ENCODE data around the gene MIB1. TPM values are rescaled to one million over a fixed set of nuclear protein-coding genes. Genes with fewer than 3 reads are reported as not detected.
A peak's percentile ranks its signal among the peaks of the same experiment; 100 is the strongest.

MIB1 gene
- total RNA-seq, 4 donors from 2014 or later = 25.8 to 33.9 (median 28.4) TPM

GRCh38 chr18:21900605-21901352, 160.2 kb downstream of the MIB1 start:
- no peaks in the 10 kb centered on the region for H3K36me3 ChIP-seq
- no peak for DNase-seq (ENCODE audit: low spot score in 2 of 2)
- no peaks in the 10 kb centered on the region for H3K9me3 ChIP-seq
- TF ChIP-seq CTCF (IDR thresholded peaks at IDR 0.05) (no peak), EP300 (IDR thresholded peaks at IDR 0.05) (no peak), POLR2A (IDR thresholded peaks at IDR 0.05) (no peak)
- peaks cover 0 to 24% (median 0%) of the 10 kb centered on the region in 4 donors for H3K4me1 ChIP-seq
- 87 to 92% methylated on average over 12 of the region's 12 CpGs for WGBS, 2 donors
- no peak overlapping the region for H3K4me3 ChIP-seq
- H3K27ac ChIP-seq = no peak overlapping the region
- no peaks in the 10 kb centered on the region for H3K27me3 ChIP-seq

- H3K4me3 ChIP-seq = no peak overlapping the region
These were observed 160.9 kb downstream of the MIB1 start for GRCh38 chr18:21901423-21901945.

GRCh38 chr18:21903709-21904108, 163.1 kb downstream of the MIB1 start:
- no peak overlapping the region for H3K27ac ChIP-seq
- H3K36me3 ChIP-seq = no peaks in the 10 kb centered on the region
- TF ChIP-seq EP300 (IDR thresholded peaks at IDR 0.05) = no peak
- TF ChIP-seq CTCF (IDR thresholded peaks at IDR 0.05) = no peak
- TF ChIP-seq POLR2A (IDR thresholded peaks at IDR 0.05) = no peak
- DNase-seq (ENCODE audit: low spot score in 2 of 2) = no peak
- no peaks in the 10 kb centered on the region for H3K27me3 ChIP-seq
- WGBS, 2 donors = 54 to 57% methylated on average over 6 of the region's 6 CpGs
- H3K4me1 ChIP-seq = peaks cover 0 to 17% (median 0%) of the 10 kb centered on the region in 4 donors
- H3K4me3 ChIP-seq = no peak overlapping the region
- no peaks in the 10 kb centered on the region for H3K9me3 ChIP-seq

More at GRCh38 chr18:21901423-21901945, 160.9 kb downstream of the MIB1 start:
- Histone ChIP-seq H3K4me1 (peaks cover 0 to 24% (median 0%) of the 10 kb centered on the region in 4 donors), H3K27me3 (no peaks in the 10 kb centered on the region), H3K9me3 (no peaks in the 10 kb centered on the region), H3K36me3 (no peaks in the 10 kb centered on the region), H3K27ac (no peak overlapping the region)
- 60 to 61% methylated on average over 3 of the region's 3 CpGs for WGBS, 2 donors
- TF ChIP-seq POLR2A (IDR thresholded peaks at IDR 0.05) (no peak), CTCF (IDR thresholded peaks at IDR 0.05) (no peak), EP300 (IDR thresholded peaks at IDR 0.05) (no peak)
- no peak for DNase-seq (ENCODE audit: low spot score in 2 of 2)

- WGBS, 2 donors = 34 to 41% methylated on average over 6 of the region's 6 CpGs
- no peak for TF ChIP-seq POLR2A (IDR thresholded peaks at IDR 0.05)
- no peak for TF ChIP-seq CTCF (IDR thresholded peaks at IDR 0.05)
- TF ChIP-seq EP300 (IDR thresholded peaks at IDR 0.05) = no peak
- DNase-seq (ENCODE audit: low spot score in 2 of 2) = peak; percentile 31 to 39
- H3K9me3 ChIP-seq = no peaks in the 10 kb centered on the region
- H3K36me3 ChIP-seq = no peaks in the 10 kb centered on the region
- no peak overlapping the region for H3K27ac ChIP-seq
- no peak overlapping the region for H3K4me3 ChIP-seq
- peaks cover 0 to 20% (median 0%) of the 10 kb centered on the region in 4 donors for H3K4me1 ChIP-seq
- H3K27me3 ChIP-seq = no peaks in the 10 kb centered on the region
These were observed 164.3 kb downstream of the MIB1 start for GRCh38 chr18:21904856-21905255.

- Histone ChIP-seq H3K27ac (no peak overlapping the region), H3K27me3 (no peaks in the 10 kb centered on the region), H3K9me3 (no peaks in the 10 kb centered on the region), H3K36me3 (no peaks in the 10 kb centered on the region), H3K4me1 (peaks cover 0 to 12% (median 0%) of the 10 kb centered on the region in 4 donors), H3K4me3 (no peak overlapping the region)
- 66 to 71% methylated on average over 7 of the region's 7 CpGs for WGBS, 2 donors
- TF ChIP-seq CTCF (IDR thresholded peaks at IDR 0.05) = no peak
- no peak for TF ChIP-seq POLR2A (IDR thresholded peaks at IDR 0.05)
- no peak for TF ChIP-seq EP300 (IDR thresholded peaks at IDR 0.05)
- no peak for DNase-seq (ENCODE audit: low spot score in 2 of 2)
These were observed 166.9 kb downstream of the MIB1 start for GRCh38 chr18:21907451-21907850.
